HepG2 (cell line): Measurements from ENCODE around the gene KCTD5. TPM values are rescaled to one million over a fixed set of nuclear protein-coding genes. Genes with fewer than 3 reads are reported as not detected.
A peak's percentile ranks its signal among the peaks of the same experiment; 100 is the strongest.

Experiments
- ARNT2 ChIP-seq: sonication (generic); formaldehyde crosslinking; IDR thresholded peaks from 2 replicates; pipeline ENCODE4 v1.8.0; 2022; ENCODE audit warnings: mild to moderate bottlenecking, low read depth, missing genetic modification reagents, moderate library complexity
- CC2D1A ChIP-seq: sonication (generic); formaldehyde crosslinking; IDR thresholded peaks from 2 replicates; pipeline ENCODE4 v1.8.1; 2023; ENCODE audit warnings: mild to moderate bottlenecking, missing genetic modification reagents
- CENPX ChIP-seq: sonication (generic); formaldehyde crosslinking; IDR thresholded peaks from 2 replicates; pipeline ENCODE4 v1.9.0; 2021; ENCODE audit warnings: mild to moderate bottlenecking, missing genetic modification reagents, moderate library complexity
- HOXA3 ChIP-seq: sonication (generic); formaldehyde crosslinking; IDR thresholded peaks from 2 replicates; pipeline ENCODE4 v1.5.0; 2020; ENCODE audit warnings: missing genetic modification reagents
- ISL2 ChIP-seq: sonication (generic); formaldehyde crosslinking; IDR thresholded peaks from 2 replicates; pipeline ENCODE4 v1.5.0; 2020; ENCODE audit warnings: missing genetic modification reagents
- MTA3 ChIP-seq: sonication (generic); formaldehyde crosslinking; IDR thresholded peaks from 2 replicates; pipeline ENCODE4 v1.4.0; 2020; ENCODE audit warnings: missing genetic modification reagents
- NFKBIZ ChIP-seq: IDR thresholded peaks from 2 replicates; pipeline ENCODE4 v1.6.1; 2018; ENCODE audit warnings: missing genetic modification reagents, missing compliant biosample characterization
- NFYB ChIP-seq: sonication (generic); formaldehyde crosslinking; IDR thresholded peaks from 2 replicates; pipeline ENCODE4 v1.4.0; 2020; ENCODE audit warnings: missing genetic modification reagents
- PHB2 ChIP-seq: fragments of 450-650 bp; IDR thresholded peaks from 2 replicates; pipeline ENCODE4 v1.6.1; 2018; ENCODE audit not compliant: partially characterized antibody
- RXRA ChIP-seq: sonication (generic); formaldehyde crosslinking; IDR thresholded peaks from 2 replicates; pipeline ENCODE4 v1.5.1; 2020; ENCODE audit warnings: missing genetic modification reagents
- ZNF256 ChIP-seq: sonication (generic); formaldehyde crosslinking; conservative IDR thresholded peaks from 2 replicates; pipeline ENCODE4 v1.4.0; 2020; ENCODE audit warnings: missing genetic modification reagents
- ZNF496 ChIP-seq: sonication (generic); formaldehyde crosslinking; IDR thresholded peaks from 2 replicates; pipeline ENCODE4 v1.8.1; 2023; ENCODE audit warnings: mild to moderate bottlenecking, moderate library complexity, missing genetic modification reagents; ENCODE audit not compliant: insufficient replicate concordance
- ZNF749 ChIP-seq: sonication (generic); formaldehyde crosslinking; IDR thresholded peaks from 2 replicates; pipeline ENCODE4 v1.8.0; 2022; ENCODE audit warnings: mild to moderate bottlenecking, missing genetic modification reagents, moderate library complexity, borderline replicate concordance
- ZNF75D ChIP-seq: sonication (generic); formaldehyde crosslinking; IDR thresholded peaks from 2 replicates; pipeline ENCODE4 v1.8.1; 2023; ENCODE audit warnings: missing genetic modification reagents, mild to moderate bottlenecking, borderline replicate concordance
- ZNF773 ChIP-seq: sonication (generic); formaldehyde crosslinking; IDR thresholded peaks from 2 replicates; pipeline ENCODE4 v1.4.0; 2020; ENCODE audit warnings: missing genetic modification reagents, borderline replicate concordance
- polyA plus RNA-seq, 8 experiments: library from polyadenylated mRNA; depleted of rRNA in 3 of 8; stranded (reverse) in 7 of 8; unstranded in 1 of 8; fragments of >200 nt; fragmentation: Illumina TruSeq in 4 of 8; extraction: Trizol in 4 of 8; gene quantifications; 2 replicates each; pipeline versions ENCODE4 v1.2.1 to v1.2.3, GENCODE V29; 2011 to 2016; ENCODE audit warnings: low read depth in 4 of 8, missing spikeins in 1 of 8, mixed read lengths in 1 of 8; ENCODE audit not compliant: insufficient read depth in 1 of 8
- total RNA-seq, 5 experiments: library from RNA; depleted of rRNA; stranded (reverse); fragments of >200 nt; fragmentation: Illumina TruSeq; extraction: Trizol; gene quantifications; 2 replicates each; pipeline ENCODE4 v1.2.3, GENCODE V29; 2016; ENCODE audit warnings: low read depth in 1 of 5
- TF ChIP-seq, protein P1 (sequence below): sonication (generic); formaldehyde crosslinking; IDR thresholded peaks from 2 replicates; pipeline ENCODE4 v1.4.0; 2020; ENCODE audit warnings: mild to moderate bottlenecking, missing genetic modification reagents
- TF ChIP-seq, protein P2 (sequence below), 2 experiments: sonication (generic) in 1 of 2; formaldehyde crosslinking in 1 of 2; IDR thresholded peaks; 2 replicates each; pipeline versions ENCODE4 v1.4.0 to v1.6.1; 2018 to 2020; ENCODE audit warnings: missing genetic modification reagents in 2 of 2, borderline replicate concordance in 1 of 2, low read depth in 1 of 2, mild to moderate bottlenecking in 1 of 2, missing biosample characterization in 1 of 2
- TF ChIP-seq, protein P3 (sequence below): sonication (generic); formaldehyde crosslinking; IDR thresholded peaks from 2 replicates; pipeline ENCODE4 v1.4.0; 2020; ENCODE audit warnings: missing genetic modification reagents, mild to moderate bottlenecking, borderline replicate concordance
- TF ChIP-seq, protein P4 (sequence below): sonication (generic); formaldehyde crosslinking; IDR thresholded peaks from 2 replicates; pipeline ENCODE4 v1.8.1; 2023; ENCODE audit warnings: mild to moderate bottlenecking, missing genetic modification reagents, borderline replicate concordance

The KCTD5 gene
- total and polyA plus RNA-seq, 2 of the 13 experiments (the other 11 are each of a cell fraction or from before 2014, with no cell fraction given), result 25.4 to 29.8 TPM

DNA sequence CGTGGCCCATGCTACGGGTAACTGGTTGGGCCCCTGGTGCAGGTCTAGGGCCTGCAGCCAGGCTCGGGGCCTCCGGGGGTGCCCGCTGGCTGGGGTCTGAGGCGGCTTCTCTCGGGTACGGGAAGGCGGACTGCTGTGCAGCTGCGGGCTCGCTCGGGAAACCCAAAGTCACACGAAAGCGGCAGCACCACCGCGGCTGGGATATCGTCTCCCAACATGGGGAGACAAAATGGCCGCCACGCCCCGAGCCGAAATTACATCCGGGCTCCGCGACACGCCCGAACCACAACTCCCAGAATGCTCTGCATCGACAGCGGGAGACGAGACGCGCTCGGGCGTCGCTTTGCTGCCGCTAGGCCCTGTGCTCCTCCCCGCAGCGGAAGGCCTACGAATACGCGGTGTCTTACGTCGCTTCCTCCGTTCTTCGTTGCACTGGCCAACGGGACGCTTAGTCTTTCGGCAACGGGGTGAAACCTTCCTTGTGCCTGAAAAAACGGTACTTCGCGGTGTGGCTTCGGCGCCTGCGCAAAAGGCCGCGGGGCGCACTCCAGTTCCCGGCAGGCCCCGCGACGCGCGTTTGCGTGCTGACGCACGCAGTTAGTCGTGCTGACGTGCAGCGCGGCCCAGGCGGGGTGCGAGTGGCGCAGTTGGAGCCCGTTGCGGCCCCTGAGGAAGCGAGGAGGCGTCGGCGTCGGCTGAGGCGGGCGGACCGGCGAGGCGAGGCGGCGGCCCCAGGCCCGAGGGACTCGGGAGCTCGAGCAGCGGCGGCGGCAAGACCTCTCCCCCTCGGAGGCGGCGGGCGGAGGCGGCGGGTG is 69.9 kb downstream of the KCTD5 start, which contains the start of gene SRRM2 (continued):
- TF ChIP-seq ISL2, result peak; percentile 76; the same call in 1 of the 2 replicates
- 0 out of 2 replicates have a peak, but pooled peaks have one; percentile 76 for TF ChIP-seq CC2D1A (CRISPR knock-in tag)
- peak; percentile 83 for TF ChIP-seq ARNT2 (CRISPR knock-in tag)
- no peak for TF ChIP-seq CENPX (CRISPR knock-in tag)
- TF ChIP-seq RXRA, result peak; percentile 64; the same call in 1 of the 2 replicates
- TF ChIP-seq, protein P1, sequence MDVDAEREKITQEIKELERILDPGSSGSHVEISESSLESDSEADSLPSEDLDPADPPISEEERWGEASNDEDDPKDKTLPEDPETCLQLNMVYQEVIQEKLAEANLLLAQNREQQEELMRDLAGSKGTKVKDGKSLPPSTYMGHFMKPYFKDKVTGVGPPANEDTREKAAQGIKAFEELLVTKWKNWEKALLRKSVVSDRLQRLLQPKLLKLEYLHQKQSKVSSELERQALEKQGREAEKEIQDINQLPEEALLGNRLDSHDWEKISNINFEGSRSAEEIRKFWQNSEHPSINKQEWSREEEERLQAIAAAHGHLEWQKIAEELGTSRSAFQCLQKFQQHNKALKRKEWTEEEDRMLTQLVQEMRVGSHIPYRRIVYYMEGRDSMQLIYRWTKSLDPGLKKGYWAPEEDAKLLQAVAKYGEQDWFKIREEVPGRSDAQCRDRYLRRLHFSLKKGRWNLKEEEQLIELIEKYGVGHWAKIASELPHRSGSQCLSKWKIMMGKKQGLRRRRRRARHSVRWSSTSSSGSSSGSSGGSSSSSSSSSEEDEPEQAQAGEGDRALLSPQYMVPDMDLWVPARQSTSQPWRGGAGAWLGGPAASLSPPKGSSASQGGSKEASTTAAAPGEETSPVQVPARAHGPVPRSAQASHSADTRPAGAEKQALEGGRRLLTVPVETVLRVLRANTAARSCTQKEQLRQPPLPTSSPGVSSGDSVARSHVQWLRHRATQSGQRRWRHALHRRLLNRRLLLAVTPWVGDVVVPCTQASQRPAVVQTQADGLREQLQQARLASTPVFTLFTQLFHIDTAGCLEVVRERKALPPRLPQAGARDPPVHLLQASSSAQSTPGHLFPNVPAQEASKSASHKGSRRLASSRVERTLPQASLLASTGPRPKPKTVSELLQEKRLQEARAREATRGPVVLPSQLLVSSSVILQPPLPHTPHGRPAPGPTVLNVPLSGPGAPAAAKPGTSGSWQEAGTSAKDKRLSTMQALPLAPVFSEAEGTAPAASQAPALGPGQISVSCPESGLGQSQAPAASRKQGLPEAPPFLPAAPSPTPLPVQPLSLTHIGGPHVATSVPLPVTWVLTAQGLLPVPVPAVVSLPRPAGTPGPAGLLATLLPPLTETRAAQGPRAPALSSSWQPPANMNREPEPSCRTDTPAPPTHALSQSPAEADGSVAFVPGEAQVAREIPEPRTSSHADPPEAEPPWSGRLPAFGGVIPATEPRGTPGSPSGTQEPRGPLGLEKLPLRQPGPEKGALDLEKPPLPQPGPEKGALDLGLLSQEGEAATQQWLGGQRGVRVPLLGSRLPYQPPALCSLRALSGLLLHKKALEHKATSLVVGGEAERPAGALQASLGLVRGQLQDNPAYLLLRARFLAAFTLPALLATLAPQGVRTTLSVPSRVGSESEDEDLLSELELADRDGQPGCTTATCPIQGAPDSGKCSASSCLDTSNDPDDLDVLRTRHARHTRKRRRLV (CRISPR knock-in tag), result peak; percentile 90; the same call in 1 of the 2 replicates
- TF ChIP-seq ZNF773 (CRISPR knock-in tag), result peak; percentile 93; the same call in 1 of the 2 replicates
- TF ChIP-seq NFKBIZ (CRISPR knock-in tag), result peak; percentile 56
- TF ChIP-seq ZNF256 (CRISPR knock-in tag), result peak; percentile 11; the same call in 1 of the 2 replicates
- TF ChIP-seq, protein P2, sequence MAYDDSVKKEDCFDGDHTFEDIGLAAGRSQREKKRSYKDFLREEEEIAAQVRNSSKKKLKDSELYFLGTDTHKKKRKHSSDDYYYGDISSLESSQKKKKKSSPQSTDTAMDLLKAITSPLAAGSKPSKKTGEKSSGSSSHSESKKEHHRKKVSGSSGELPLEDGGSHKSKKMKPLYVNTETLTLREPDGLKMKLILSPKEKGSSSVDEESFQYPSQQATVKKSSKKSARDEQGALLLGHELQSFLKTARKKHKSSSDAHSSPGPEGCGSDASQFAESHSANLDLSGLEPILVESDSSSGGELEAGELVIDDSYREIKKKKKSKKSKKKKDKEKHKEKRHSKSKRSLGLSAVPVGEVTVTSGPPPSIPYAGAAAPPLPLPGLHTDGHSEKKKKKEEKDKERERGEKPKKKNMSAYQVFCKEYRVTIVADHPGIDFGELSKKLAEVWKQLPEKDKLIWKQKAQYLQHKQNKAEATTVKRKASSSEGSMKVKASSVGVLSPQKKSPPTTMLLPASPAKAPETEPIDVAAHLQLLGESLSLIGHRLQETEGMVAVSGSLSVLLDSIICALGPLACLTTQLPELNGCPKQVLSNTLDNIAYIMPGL (CRISPR knock-in tag; IDR thresholded peaks at IDR 0.05; ENCODE audit: borderline replicate concordance in 1 of 2, low read depth in 1 of 2), result peak; percentile 89 to 90
- peak; percentile 95 for TF ChIP-seq HOXA3 (CRISPR knock-in tag)
- TF ChIP-seq, protein P3, sequence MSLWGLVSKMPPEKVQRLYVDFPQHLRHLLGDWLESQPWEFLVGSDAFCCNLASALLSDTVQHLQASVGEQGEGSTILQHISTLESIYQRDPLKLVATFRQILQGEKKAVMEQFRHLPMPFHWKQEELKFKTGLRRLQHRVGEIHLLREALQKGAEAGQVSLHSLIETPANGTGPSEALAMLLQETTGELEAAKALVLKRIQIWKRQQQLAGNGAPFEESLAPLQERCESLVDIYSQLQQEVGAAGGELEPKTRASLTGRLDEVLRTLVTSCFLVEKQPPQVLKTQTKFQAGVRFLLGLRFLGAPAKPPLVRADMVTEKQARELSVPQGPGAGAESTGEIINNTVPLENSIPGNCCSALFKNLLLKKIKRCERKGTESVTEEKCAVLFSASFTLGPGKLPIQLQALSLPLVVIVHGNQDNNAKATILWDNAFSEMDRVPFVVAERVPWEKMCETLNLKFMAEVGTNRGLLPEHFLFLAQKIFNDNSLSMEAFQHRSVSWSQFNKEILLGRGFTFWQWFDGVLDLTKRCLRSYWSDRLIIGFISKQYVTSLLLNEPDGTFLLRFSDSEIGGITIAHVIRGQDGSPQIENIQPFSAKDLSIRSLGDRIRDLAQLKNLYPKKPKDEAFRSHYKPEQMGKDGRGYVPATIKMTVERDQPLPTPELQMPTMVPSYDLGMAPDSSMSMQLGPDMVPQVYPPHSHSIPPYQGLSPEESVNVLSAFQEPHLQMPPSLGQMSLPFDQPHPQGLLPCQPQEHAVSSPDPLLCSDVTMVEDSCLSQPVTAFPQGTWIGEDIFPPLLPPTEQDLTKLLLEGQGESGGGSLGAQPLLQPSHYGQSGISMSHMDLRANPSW (CRISPR knock-in tag), result no peak
- peak; percentile 74 for TF ChIP-seq ZNF749
- no peak for TF ChIP-seq ZNF496 (CRISPR knock-in tag)
- TF ChIP-seq ZNF75D (CRISPR knock-in tag), result no peak
- 0 out of 2 replicates have a peak, but pooled peaks have one; percentile 18 for TF ChIP-seq NFYB (CRISPR knock-in tag)
- TF ChIP-seq MTA3 (CRISPR knock-in tag), result no peak
- TF ChIP-seq, protein P4, sequence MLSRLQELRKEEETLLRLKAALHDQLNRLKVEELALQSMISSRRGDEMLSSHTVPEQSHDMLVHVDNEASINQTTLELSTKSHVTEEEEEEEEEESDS (CRISPR knock-in tag), result no peak
- no peak for TF ChIP-seq PHB2
